Measurements from ENCODE around the gene DPH1.

DPH1 gene

GRCh38 chr17:2082003-2082781, 52.2 kb downstream of the DPH1 start:
- DNase-seq = no peak

DNA sequence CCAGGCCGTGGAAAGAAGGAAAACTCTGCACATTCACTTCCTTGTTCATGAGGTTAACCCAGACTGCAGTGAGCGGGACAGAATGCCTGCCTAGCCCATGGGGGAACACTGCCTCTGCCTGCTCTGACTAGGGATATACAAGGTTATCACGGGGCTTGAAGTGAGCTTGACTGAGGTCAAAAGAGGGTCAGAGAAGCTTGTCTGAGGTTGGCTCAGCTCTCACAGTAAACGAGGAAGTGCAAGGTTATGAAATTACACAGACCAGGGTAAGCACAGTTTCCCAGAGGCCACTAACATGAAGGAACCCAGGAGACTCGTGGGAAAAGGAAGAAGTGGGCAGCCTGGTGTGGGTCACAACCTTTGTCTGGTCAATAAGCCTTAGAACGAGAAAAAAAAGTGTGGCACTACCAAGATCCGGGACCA, 53.7 kb downstream of the DPH1 start:
- no peak for DNase-seq

DNA sequence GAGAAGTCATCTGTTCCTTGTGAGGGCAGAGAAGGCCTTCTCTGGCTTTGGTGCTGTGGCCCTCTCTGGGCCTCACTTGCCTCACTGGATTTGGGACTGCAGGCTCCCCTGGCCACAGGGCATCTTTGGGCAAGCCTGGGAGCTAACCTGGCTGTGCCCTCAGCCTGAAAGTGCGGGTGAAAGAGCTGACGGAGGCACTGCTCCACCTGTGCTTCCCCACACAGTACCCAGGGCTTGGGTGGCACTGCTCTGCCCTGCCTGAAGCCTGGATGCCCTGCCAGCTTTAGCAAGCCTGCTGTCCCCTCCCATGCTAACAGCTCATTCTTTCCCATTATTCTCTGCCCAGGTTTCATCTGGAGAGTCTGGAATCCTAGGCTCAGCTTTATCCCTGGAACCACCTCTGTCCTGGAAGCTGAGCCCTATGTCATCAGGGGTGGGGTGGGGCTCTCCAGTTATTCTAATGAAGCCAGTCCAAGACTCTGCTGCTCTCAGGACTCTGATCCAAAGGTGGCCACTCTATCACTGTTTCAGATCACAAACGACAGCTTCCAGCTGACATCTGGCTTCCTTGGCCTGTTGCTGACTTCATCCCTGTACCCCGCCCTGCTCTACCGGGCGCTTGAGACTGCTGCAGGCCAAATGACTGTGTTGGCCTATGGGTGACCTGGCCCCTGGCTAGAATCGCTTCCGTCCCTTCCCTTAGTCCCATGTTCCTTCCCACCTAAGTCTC, 54.2 kb downstream of the DPH1 start:
- no peak for DNase-seq

- no peak for DNase-seq
Observed at GRCh38 chr17:2084766-2085647, 55.1 kb downstream of the DPH1 start.

- no peak for DNase-seq
Observed at GRCh38 chr17:2085648-2085949, 55.6 kb downstream of the DPH1 start.

- DNase-seq = no peak
Observed at GRCh38 chr17:2086306-2086705, 56.4 kb downstream of the DPH1 start.

DNA sequence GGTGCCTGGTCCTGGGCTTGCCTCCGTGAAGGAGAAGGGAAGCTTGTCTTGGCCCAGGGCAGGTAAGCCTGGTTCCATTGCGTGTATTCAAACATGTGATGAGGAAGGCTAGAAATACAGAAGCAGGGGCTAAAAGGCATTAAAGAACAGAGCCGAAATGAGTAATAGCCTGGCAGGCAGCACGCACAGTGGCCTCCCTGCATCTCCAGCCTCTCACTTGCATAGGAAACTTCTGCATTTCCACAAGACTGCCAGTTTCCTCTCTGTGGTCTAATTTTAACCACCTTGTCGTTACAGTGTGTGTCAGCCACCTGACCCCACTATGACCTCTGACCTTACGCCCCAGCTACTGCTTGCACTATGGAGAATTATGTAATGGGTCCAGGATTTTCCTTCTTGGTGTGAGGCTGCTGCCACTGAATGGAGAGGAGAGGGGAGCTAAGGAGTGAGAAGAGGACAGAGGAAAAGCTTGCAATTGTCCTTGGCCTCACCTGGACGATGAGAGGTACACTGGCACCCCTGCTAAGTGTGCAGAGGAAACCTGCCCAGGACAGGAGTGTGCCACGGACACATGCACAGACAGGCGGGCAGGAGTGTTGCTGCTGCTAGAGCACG, 57.8 kb downstream of the DPH1 start:
- peak; percentile 66 for DNase-seq

GRCh38 chr17:2089021-2089422, 59.1 kb downstream of the DPH1 start:
- DNase-seq = no peak

- DNase-seq = no peak
Observed at GRCh38 chr17:2090210-2090641, 60.3 kb downstream of the DPH1 start.

DNA sequence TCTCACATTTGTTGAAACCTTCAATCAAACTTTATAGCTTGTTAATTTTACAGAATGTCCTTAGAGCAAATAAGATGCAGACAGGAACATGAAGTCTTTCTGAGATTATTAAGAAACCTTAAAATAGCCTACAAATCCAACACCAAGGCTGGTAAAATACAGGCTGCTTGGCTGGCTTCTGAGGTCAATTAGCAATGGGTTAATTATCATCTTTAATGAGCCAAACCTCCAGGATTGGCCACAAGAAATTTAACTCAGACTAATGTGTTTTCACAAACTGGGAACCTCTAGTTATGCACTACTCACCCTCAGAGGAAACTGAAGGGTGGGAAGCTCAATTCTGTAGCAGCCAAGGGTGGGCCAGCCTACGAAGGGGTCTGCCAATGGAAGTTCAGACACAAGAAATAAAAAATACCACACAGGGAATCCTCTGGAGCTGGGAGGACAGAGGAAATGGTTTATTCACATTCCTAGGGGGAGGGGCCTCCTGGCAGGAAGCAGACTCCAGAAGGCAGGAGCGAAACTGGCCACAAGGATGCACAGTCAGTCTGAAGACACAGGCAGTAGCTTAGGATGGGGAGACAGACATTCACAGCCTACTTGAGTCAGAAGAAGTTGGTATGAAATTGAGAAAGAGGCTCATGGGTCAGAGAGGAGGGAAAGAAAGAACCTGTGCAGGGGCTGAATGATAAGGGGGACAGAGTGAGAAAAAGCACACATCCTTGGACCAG, 61.0 kb downstream of the DPH1 start:
- no peak for DNase-seq

GRCh38 chr17:2092253-2092652, 62.3 kb downstream of the DPH1 start:
- DNase-seq = no peak

DNA sequence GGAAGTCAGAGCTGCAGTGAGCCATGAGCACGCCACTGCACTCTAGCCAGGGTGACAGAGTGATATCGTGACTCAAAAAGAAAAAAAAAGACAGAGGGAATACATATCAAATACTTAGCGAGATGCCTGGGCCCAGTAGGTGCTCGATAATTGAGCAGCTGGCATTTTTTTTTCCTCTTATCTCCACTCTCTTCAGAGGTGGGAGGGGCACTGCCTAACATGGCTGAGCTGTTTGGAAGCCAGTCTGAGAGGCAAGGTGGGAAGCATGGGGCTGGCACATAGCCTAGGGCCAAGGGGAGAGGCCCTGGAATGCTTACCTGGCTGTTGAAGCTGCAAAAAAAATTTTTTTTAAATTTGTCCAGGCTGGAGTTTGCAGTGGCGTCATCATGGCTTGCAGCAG, 63.4 kb downstream of the DPH1 start:
- DNase-seq = no peak
